GM18951 (cell line): ENCODE data around the gene OR7G3.

ENCODE experiments used
- POLR2A ChIP-seq: IDR thresholded peaks from 4 replicates; pipeline ENCODE4 v1.6.1; 2011; ENCODE audit warnings: mild to moderate bottlenecking; ENCODE audit not compliant: insufficient read length, insufficient read depth; ENCODE audit errors: extremely low read depth
- in situ Hi-C: fragments of 300-500 bp; cut with MboI; formaldehyde crosslinking; loops from one replicate; pipeline ENCODE4 v1.12.0; 2022; ENCODE audit warnings: low sequenced_read_pairs, mixed read lengths, inconsistent platforms; ENCODE audit not compliant: unreplicated experiment

Gene OR7G3

GRCh38 chr19:9126900-9127405 lies at the start of gene OR7G3:
TSS of gene OR7G3 (minus strand) at chr19:9126950. CDS start at chr19:9126950, 0 bp downstream.
- no peak for TF ChIP-seq POLR2A
- in situ Hi-C loops, result loop anchor here (25.0 kb wide), 1 partner anchor 785 kb away; no protein-coding TSS in a partner anchor

- in situ Hi-C loops, result no loop called here
- no peak for TF ChIP-seq POLR2A
Measured at GRCh38 chr19:9175326-9175725, 48.6 kb upstream of the OR7G3 start.

- in situ Hi-C loops, result no loop called here
- TF ChIP-seq POLR2A, result no peak
Measured at GRCh38 chr19:9171393-9171991, 44.7 kb upstream of the OR7G3 start.

GRCh38 chr19:9166846-9167245 lies 40.1 kb upstream of the OR7G3 start:
- in situ Hi-C loops, result no loop called here
- TF ChIP-seq POLR2A, result no peak

GRCh38 chr19:9165261-9165660 lies 38.5 kb upstream of the OR7G3 start:
- in situ Hi-C loops, result no loop called here
- no peak for TF ChIP-seq POLR2A

GRCh38 chr19:9161427-9161826 lies 34.7 kb upstream of the OR7G3 start:
- in situ Hi-C loops, result no loop called here

GRCh38 chr19:9159891-9160290 lies 33.1 kb upstream of the OR7G3 start:
- no peak for TF ChIP-seq POLR2A
- in situ Hi-C loops, result no loop called here

More at GRCh38 chr19:9161427-9161826, 34.7 kb upstream of the OR7G3 start:
- no peak for TF ChIP-seq POLR2A

- in situ Hi-C loops, result no loop called here
Measured at GRCh38 chr19:9156304-9156703, 29.6 kb upstream of the OR7G3 start.

GRCh38 chr19:9155591-9155990 lies 28.8 kb upstream of the OR7G3 start:
- in situ Hi-C loops, result no loop called here
- TF ChIP-seq POLR2A, result no peak

More at GRCh38 chr19:9156304-9156703, 29.6 kb upstream of the OR7G3 start:
- no peak for TF ChIP-seq POLR2A

- in situ Hi-C loops, result no loop called here
- TF ChIP-seq POLR2A, result no peak
Measured at GRCh38 chr19:9151367-9151766, 24.6 kb upstream of the OR7G3 start.

- in situ Hi-C loops, result no loop called here
- no peak for TF ChIP-seq POLR2A
Measured at GRCh38 chr19:9150650-9151049, 23.9 kb upstream of the OR7G3 start.

- in situ Hi-C loops, result loop anchor here (25.0 kb wide), 1 partner anchor 762 kb away; no protein-coding TSS in a partner anchor
- TF ChIP-seq POLR2A, result no peak
Measured at GRCh38 chr19:9149997-9150396, 23.2 kb upstream of the OR7G3 start.

GRCh38 chr19:9148697-9149096 lies 21.9 kb upstream of the OR7G3 start:
- no peak for TF ChIP-seq POLR2A
- in situ Hi-C loops, result loop anchor here (25.0 kb wide), 1 partner anchor 764 kb away; no protein-coding TSS in a partner anchor

GRCh38 chr19:9146882-9147281 lies 20.1 kb upstream of the OR7G3 start:
- in situ Hi-C loops, result loop anchor here (25.0 kb wide), 1 partner anchor 765 kb away; no protein-coding TSS in a partner anchor

More at GRCh38 chr19:9146882-9147281, 20.1 kb upstream of the OR7G3 start:
- TF ChIP-seq POLR2A, result no peak
